ENCODE results near the gene USP16.

The USP16 gene

GRCh38 chr21:29034678-29035077 lies 10.2 kb downstream of the USP16 start:
- DNase-seq, result no peak

GRCh38 chr21:29052224-29052623 lies 27.8 kb downstream of the USP16 start:
- no peak for DNase-seq

- DNase-seq, result no peak
These were observed 28.6 kb downstream of the USP16 start for GRCh38 chr21:29053011-29053553.

GRCh38 chr21:29053656-29054055 lies 29.2 kb downstream of the USP16 start:
- DNase-seq, result no peak

- no peak for DNase-seq
These were observed 30.6 kb downstream of the USP16 start for GRCh38 chr21:29055080-29055479.

GRCh38 chr21:29056005-29056404 lies 31.5 kb downstream of the USP16 start:
- no peak for DNase-seq

GRCh38 chr21:29056538-29057050 lies 32.1 kb downstream of the USP16 start:
- DNase-seq, result no peak

- DNase-seq, result no peak
These were observed 40.5 kb downstream of the USP16 start for GRCh38 chr21:29064850-29065481.

GRCh38 chr21:29072873-29073221 lies 48.4 kb downstream of the USP16 start:
- no peak for DNase-seq

GRCh38 chr21:29073222-29074006 lies 48.9 kb downstream of the USP16 start, which contains the start of gene CCT8:
CCT8 (minus strand) TSS chr21:29073648; CDS start chr21:29073590, 58 bp downstream.
- peak; percentile 100 for DNase-seq

GRCh38 chr21:29074007-29074376 lies 49.5 kb downstream of the USP16 start:
- no peak for DNase-seq

GRCh38 chr21:29074783-29075182 lies 50.3 kb downstream of the USP16 start:
- DNase-seq, result no peak

- DNase-seq, result no peak
These were observed 51.4 kb downstream of the USP16 start for GRCh38 chr21:29075706-29076466.

GRCh38 chr21:29076731-29077640 lies 52.5 kb downstream of the USP16 start:
- peak; percentile 82 for DNase-seq

GRCh38 chr21:29077651-29078090 lies 53.2 kb downstream of the USP16 start:
- DNase-seq, result peak; percentile 17

GRCh38 chr21:29078869-29079767 lies 54.6 kb downstream of the USP16 start:
- peak; percentile 50 for DNase-seq

- no peak for DNase-seq
These were observed 56.0 kb downstream of the USP16 start for GRCh38 chr21:29080454-29080941.

- DNase-seq, result no peak
These were observed 57.8 kb downstream of the USP16 start for GRCh38 chr21:29082046-29082815.

GRCh38 chr21:29083306-29083705 lies 58.8 kb downstream of the USP16 start:
- no peak for DNase-seq

GRCh38 chr21:29084372-29084771 lies 59.9 kb downstream of the USP16 start:
- DNase-seq, result no peak

Measured in stimulated activated CD4-positive, alpha-beta T cell treated with anti-CD3 and anti-CD28 coated beads, Interleukin-1b, Interleukin-23, amount 100 ng/mL, for 48 hours (primary cell).